ENCODE measurements around the gene PANK4.

PANK4 gene

DNA sequence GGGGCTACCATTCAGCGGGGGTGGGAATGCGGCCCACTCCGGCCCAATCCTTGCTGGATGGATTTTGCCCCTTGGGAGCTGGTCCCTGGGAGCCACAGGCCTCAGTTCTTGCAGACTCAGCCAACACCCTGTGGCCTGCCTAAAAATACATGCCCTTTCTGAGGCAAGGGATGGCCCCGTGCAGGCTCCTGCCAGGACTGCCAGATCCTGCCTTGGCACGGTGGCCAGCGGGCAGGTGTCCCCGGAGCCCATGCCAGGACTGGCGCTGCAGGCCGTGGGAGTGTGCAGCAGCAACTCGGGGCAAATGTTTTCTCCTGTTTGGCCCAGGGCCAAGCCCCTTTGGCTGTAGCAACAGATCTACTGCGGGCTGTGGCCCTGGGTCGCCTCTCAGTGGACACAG lies 1.6 kb upstream of the PANK4 start:
- TF ChIP-seq, protein P1, sequence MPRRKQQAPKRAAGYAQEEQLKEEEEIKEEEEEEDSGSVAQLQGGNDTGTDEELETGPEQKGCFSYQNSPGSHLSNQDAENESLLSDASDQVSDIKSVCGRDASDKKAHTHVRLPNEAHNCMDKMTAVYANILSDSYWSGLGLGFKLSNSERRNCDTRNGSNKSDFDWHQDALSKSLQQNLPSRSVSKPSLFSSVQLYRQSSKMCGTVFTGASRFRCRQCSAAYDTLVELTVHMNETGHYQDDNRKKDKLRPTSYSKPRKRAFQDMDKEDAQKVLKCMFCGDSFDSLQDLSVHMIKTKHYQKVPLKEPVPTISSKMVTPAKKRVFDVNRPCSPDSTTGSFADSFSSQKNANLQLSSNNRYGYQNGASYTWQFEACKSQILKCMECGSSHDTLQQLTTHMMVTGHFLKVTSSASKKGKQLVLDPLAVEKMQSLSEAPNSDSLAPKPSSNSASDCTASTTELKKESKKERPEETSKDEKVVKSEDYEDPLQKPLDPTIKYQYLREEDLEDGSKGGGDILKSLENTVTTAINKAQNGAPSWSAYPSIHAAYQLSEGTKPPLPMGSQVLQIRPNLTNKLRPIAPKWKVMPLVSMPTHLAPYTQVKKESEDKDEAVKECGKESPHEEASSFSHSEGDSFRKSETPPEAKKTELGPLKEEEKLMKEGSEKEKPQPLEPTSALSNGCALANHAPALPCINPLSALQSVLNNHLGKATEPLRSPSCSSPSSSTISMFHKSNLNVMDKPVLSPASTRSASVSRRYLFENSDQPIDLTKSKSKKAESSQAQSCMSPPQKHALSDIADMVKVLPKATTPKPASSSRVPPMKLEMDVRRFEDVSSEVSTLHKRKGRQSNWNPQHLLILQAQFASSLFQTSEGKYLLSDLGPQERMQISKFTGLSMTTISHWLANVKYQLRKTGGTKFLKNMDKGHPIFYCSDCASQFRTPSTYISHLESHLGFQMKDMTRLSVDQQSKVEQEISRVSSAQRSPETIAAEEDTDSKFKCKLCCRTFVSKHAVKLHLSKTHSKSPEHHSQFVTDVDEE (CRISPR knock-in tag; IDR thresholded peaks at IDR 0.05): no peak
- TF ChIP-seq ZNF70 (CRISPR knock-in tag; IDR thresholded peaks at IDR 0.05) (no peak), SNAI2 (CRISPR knock-in tag; IDR thresholded peaks at IDR 0.05) (no peak), CSDC2 (CRISPR knock-in tag; IDR thresholded peaks at IDR 0.05) (no peak), PPARA (CRISPR knock-in tag; IDR thresholded peaks at IDR 0.05; ENCODE audit: borderline replicate concordance) (no peak), ZNF565 (CRISPR knock-in tag; conservative IDR thresholded peaks at IDR 0.05; ENCODE audit: low read depth) (no peak), TOX (CRISPR knock-in tag; IDR thresholded peaks at IDR 0.05; ENCODE audit: borderline replicate concordance) (no peak), BACH2 (CRISPR knock-in tag; IDR thresholded peaks at IDR 0.05; ENCODE audit: borderline replicate concordance) (no peak), ZNF8 (CRISPR knock-in tag; IDR thresholded peaks at IDR 0.05) (no peak), ESRRG (CRISPR knock-in tag; IDR thresholded peaks at IDR 0.05) (no peak), TCF4 (CRISPR knock-in tag; IDR thresholded peaks at IDR 0.05; ENCODE audit: borderline replicate concordance) (no peak), GLIS3 (CRISPR knock-in tag; IDR thresholded peaks at IDR 0.05) (no peak)
- TF ChIP-seq, protein P2, sequence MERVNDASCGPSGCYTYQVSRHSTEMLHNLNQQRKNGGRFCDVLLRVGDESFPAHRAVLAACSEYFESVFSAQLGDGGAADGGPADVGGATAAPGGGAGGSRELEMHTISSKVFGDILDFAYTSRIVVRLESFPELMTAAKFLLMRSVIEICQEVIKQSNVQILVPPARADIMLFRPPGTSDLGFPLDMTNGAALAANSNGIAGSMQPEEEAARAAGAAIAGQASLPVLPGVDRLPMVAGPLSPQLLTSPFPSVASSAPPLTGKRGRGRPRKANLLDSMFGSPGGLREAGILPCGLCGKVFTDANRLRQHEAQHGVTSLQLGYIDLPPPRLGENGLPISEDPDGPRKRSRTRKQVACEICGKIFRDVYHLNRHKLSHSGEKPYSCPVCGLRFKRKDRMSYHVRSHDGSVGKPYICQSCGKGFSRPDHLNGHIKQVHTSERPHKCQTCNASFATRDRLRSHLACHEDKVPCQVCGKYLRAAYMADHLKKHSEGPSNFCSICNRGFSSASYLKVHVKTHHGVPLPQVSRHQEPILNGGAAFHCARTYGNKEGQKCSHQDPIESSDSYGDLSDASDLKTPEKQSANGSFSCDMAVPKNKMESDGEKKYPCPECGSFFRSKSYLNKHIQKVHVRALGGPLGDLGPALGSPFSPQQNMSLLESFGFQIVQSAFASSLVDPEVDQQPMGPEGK (CRISPR knock-in tag; IDR thresholded peaks at IDR 0.05; ENCODE audit: borderline replicate concordance): no peak
- ATAC-seq: no peak

DNA sequence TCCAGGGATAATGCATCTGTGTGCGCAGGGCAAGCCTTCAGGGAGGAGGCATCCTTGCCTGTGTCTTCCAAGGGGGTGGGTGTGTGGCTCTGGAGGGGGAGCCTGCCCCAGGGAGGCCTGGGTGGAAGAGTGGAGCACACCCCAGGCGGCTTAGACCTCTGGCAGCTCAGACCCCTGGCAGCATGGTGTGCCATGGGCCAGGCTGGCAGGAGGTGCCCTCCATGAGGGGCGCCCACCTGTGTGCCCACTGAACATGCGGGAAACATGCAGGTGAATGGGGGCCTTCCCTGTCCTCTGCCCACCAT lies 1.1 kb upstream of the PANK4 start:
- ATAC-seq: no peak
- TF ChIP-seq PPARA (CRISPR knock-in tag; IDR thresholded peaks at IDR 0.05; ENCODE audit: borderline replicate concordance) (no peak), ZNF8 (CRISPR knock-in tag; IDR thresholded peaks at IDR 0.05) (no peak), ARNTL (CRISPR knock-in tag; IDR thresholded peaks at IDR 0.05; ENCODE audit: borderline replicate concordance, low read depth) (no peak), ZC3H10 (CRISPR knock-in tag; IDR thresholded peaks at IDR 0.05) (no peak), ISL1 (CRISPR knock-in tag; IDR thresholded peaks at IDR 0.05) (no peak), TCF4 (CRISPR knock-in tag; IDR thresholded peaks at IDR 0.05; ENCODE audit: borderline replicate concordance) (no peak), GLIS3 (CRISPR knock-in tag; IDR thresholded peaks at IDR 0.05) (no peak), TOX (CRISPR knock-in tag; IDR thresholded peaks at IDR 0.05; ENCODE audit: borderline replicate concordance) (no peak), ZFP30 (CRISPR knock-in tag; IDR thresholded peaks at IDR 0.05) (no peak)
- TF ChIP-seq, protein P3, sequence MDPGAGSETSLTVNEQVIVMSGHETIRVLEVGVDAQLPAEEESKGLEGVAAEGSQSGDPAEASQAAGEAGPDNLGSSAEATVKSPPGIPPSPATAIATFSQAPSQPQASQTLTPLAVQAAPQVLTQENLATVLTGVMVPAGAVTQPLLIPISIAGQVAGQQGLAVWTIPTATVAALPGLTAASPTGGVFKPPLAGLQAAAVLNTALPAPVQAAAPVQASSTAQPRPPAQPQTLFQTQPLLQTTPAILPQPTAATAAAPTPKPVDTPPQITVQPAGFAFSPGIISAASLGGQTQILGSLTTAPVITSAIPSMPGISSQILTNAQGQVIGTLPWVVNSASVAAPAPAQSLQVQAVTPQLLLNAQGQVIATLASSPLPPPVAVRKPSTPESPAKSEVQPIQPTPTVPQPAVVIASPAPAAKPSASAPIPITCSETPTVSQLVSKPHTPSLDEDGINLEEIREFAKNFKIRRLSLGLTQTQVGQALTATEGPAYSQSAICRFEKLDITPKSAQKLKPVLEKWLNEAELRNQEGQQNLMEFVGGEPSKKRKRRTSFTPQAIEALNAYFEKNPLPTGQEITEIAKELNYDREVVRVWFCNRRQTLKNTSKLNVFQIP (CRISPR knock-in tag; IDR thresholded peaks at IDR 0.05; ENCODE audit: borderline replicate concordance, low read depth): no peak
- TF ChIP-seq, protein P4, sequence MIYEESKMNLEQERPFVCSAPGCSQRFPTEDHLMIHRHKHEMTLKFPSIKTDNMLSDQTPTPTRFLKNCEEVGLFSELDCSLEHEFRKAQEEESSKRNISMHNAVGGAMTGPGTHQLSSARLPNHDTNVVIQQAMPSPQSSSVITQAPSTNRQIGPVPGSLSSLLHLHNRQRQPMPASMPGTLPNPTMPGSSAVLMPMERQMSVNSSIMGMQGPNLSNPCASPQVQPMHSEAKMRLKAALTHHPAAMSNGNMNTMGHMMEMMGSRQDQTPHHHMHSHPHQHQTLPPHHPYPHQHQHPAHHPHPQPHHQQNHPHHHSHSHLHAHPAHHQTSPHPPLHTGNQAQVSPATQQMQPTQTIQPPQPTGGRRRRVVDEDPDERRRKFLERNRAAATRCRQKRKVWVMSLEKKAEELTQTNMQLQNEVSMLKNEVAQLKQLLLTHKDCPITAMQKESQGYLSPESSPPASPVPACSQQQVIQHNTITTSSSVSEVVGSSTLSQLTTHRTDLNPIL (CRISPR knock-in tag; IDR thresholded peaks at IDR 0.05; ENCODE audit: low read depth): no peak
- TF ChIP-seq, protein P2 (CRISPR knock-in tag; IDR thresholded peaks at IDR 0.05; ENCODE audit: borderline replicate concordance): no peak
- TF ChIP-seq, protein P1 (CRISPR knock-in tag; IDR thresholded peaks at IDR 0.05): no peak

All from SK-N-SH treated with all-trans-retinoic acid at 6 μM for 48 hours (cell line).